H9 (cell line): Measurements from ENCODE around the gene ARHGAP24. TPM values are rescaled to one million over a fixed set of nuclear protein-coding genes. Genes with fewer than 3 reads are reported as not detected.

Experiments used
- DNase-seq: peaks from one replicate; pipeline ENCODE4 v3.0.0-alpha.2; 2017
- H2AFZ ChIP-seq: one replicate; pipeline ENCODE4 v1.6.1; 2013; ENCODE audit warnings: mild to moderate bottlenecking, low read length, control low read depth, moderate library complexity
- H2AK5ac ChIP-seq: 2 replicates; pipeline ENCODE4 v1.6.1; 2013; ENCODE audit warnings: low read length, control low read depth, mixed read lengths; ENCODE audit not compliant: insufficient read length
- H2BK120ac ChIP-seq: one replicate; pipeline ENCODE4 v1.6.1; 2013; ENCODE audit warnings: low read depth, mild to moderate bottlenecking, low read length, control low read depth, inconsistent platforms; ENCODE audit not compliant: poor library complexity, severe bottlenecking
- H2BK12ac ChIP-seq: 2 replicates; pipeline ENCODE4 v1.6.1; 2013; ENCODE audit warnings: low read length, control low read depth, mixed read lengths, low read depth; ENCODE audit not compliant: insufficient read length
- H2BK15ac ChIP-seq: 2 replicates; pipeline ENCODE4 v1.6.1; 2013; ENCODE audit warnings: low read depth, low read length, control low read depth
- H2BK20ac ChIP-seq: one replicate; pipeline ENCODE4 v1.6.1; 2013; ENCODE audit warnings: low read depth, mild to moderate bottlenecking, low read length, control low read depth, inconsistent platforms; ENCODE audit not compliant: poor library complexity, severe bottlenecking
- H2BK5ac ChIP-seq: 2 replicates; pipeline ENCODE4 v1.6.1; 2013; ENCODE audit warnings: low read length, control low read depth, mixed read lengths; ENCODE audit not compliant: insufficient read length
- H3K14ac ChIP-seq: 2 replicates; pipeline ENCODE4 v1.6.1; 2013; ENCODE audit warnings: low read length, control low read depth; ENCODE audit not compliant: insufficient read depth
- H3K18ac ChIP-seq: 2 replicates; pipeline ENCODE4 v1.6.1; 2013; ENCODE audit warnings: low read depth, mild to moderate bottlenecking, mixed read lengths, low read length, control low read depth; ENCODE audit not compliant: insufficient read length
- H3K23ac ChIP-seq: 2 replicates; pipeline ENCODE4 v1.6.1; 2013; ENCODE audit warnings: low read length, control low read depth, mixed read lengths, low read depth; ENCODE audit not compliant: insufficient read length
- H3K23me2 ChIP-seq: 2 replicates; pipeline ENCODE4 v1.6.1; 2013; ENCODE audit warnings: low read depth, mild to moderate bottlenecking, mixed read lengths, low read length, control low read depth; ENCODE audit not compliant: insufficient read length, poor library complexity, severe bottlenecking
- H3K27ac ChIP-seq: 2 replicates; pipeline ENCODE4 v1.5.1; 2013; ENCODE audit warnings: low read length, control low read depth, mixed read lengths, low read depth; ENCODE audit not compliant: insufficient read length
- H3K27me3 ChIP-seq: 2 replicates; pipeline ENCODE4 v1.6.1; 2013; ENCODE audit warnings: low read length, control low read depth, inconsistent platforms; ENCODE audit not compliant: insufficient read depth
- H3K4ac ChIP-seq: 2 replicates; pipeline ENCODE4 v1.6.1; 2013; ENCODE audit warnings: low read depth, mild to moderate bottlenecking, control low read depth, inconsistent platforms, low read length, moderate library complexity
- H3K4me1 ChIP-seq: 2 replicates; pipeline ENCODE4 v1.6.1; 2013; ENCODE audit warnings: low read length, control low read depth, inconsistent platforms; ENCODE audit not compliant: insufficient read depth
- H3K4me2 ChIP-seq: 2 replicates; pipeline ENCODE4 v1.6.1; 2013; ENCODE audit warnings: low read length, control low read depth, mixed read lengths; ENCODE audit not compliant: insufficient read length, insufficient read depth
- H3K56ac ChIP-seq: 2 replicates; pipeline ENCODE4 v1.6.1; 2013; ENCODE audit warnings: low read depth, mild to moderate bottlenecking, mixed read lengths, low read length, control low read depth; ENCODE audit not compliant: insufficient read length
- H3K79me1 ChIP-seq: 2 replicates; pipeline ENCODE4 v1.6.1; 2013; ENCODE audit warnings: low read depth, mild to moderate bottlenecking, moderate library complexity, low read length, control low read depth, inconsistent platforms; ENCODE audit not compliant: insufficient read depth, poor library complexity, severe bottlenecking
- H3K79me2 ChIP-seq: 2 replicates; pipeline ENCODE4 v1.6.1; 2013; ENCODE audit warnings: low read length, control low read depth, inconsistent platforms; ENCODE audit not compliant: insufficient read depth
- H3K9ac ChIP-seq: 2 replicates; pipeline ENCODE4 v1.6.1; 2013; ENCODE audit warnings: low read length, control low read depth, mixed read lengths; ENCODE audit not compliant: insufficient read length; ENCODE audit errors: extremely low read depth
- H3K9me3 ChIP-seq: one replicate; pipeline ENCODE4 v1.6.1; 2013; ENCODE audit warnings: low read depth, low read length, inconsistent platforms; ENCODE audit not compliant: control insufficient read depth
- H3T11ph ChIP-seq: one replicate; pipeline ENCODE4 v1.6.1; 2013; ENCODE audit warnings: mild to moderate bottlenecking, low read length, control low read depth, inconsistent platforms
- H4K20me1 ChIP-seq: one replicate; pipeline ENCODE4 v1.6.1; 2013; ENCODE audit not compliant: control insufficient read depth, insufficient read length, insufficient read depth
- H4K5ac ChIP-seq: 2 replicates; pipeline ENCODE4 v1.6.1; 2013; ENCODE audit warnings: low read depth, mild to moderate bottlenecking, mixed read lengths, low read length, control low read depth; ENCODE audit not compliant: insufficient read length
- H4K8ac ChIP-seq: replicated peaks from 2 replicates; pipeline ENCODE4 v1.6.1; 2013; ENCODE audit warnings: low read length, control low read depth, mixed read lengths, low read depth; ENCODE audit not compliant: insufficient read length
- H4K91ac ChIP-seq: 2 replicates; pipeline ENCODE4 v1.6.1; 2013; ENCODE audit warnings: low read depth, mild to moderate bottlenecking, moderate library complexity, mixed read lengths, low read length, control low read depth; ENCODE audit not compliant: insufficient read length
- H3K27ac Mint-ChIP-seq, 3 experiments: 2 replicates in 2 of 3; 3 replicates in 1 of 3; pipeline ENCODE4 v1.8.0; 2020 to 2021; ENCODE audit warnings: mixed read lengths in 3 of 3, mild to moderate bottlenecking in 1 of 3, moderate library complexity in 1 of 3
- H3K27me3 Mint-ChIP-seq: 2 replicates; pipeline ENCODE4 v1.8.0; 2021; ENCODE audit warnings: low read depth, mild to moderate bottlenecking, moderate library complexity, mixed read lengths
- H3K36me3 Mint-ChIP-seq, 3 experiments: 2 replicates in 2 of 3; 3 replicates in 1 of 3; pipeline ENCODE4 v1.8.0; 2020 to 2021; ENCODE audit warnings: low read depth in 3 of 3, mixed read lengths in 3 of 3; ENCODE audit not compliant: insufficient read depth in 1 of 3
- H3K4me1 Mint-ChIP-seq, 2 experiments: 2 replicates each; pipeline ENCODE4 v1.8.0; 2020; ENCODE audit warnings: mixed read lengths in 2 of 2
- H3K4me3 Mint-ChIP-seq, 2 experiments: 2 replicates in 1 of 2; 3 replicates in 1 of 2; pipeline ENCODE4 v1.8.0; 2020 to 2021; ENCODE audit warnings: mild to moderate bottlenecking in 2 of 2, mixed read lengths in 2 of 2, moderate library complexity in 1 of 2
- H3K9me3 Mint-ChIP-seq, 2 experiments: 2 replicates in 1 of 2; 3 replicates in 1 of 2; pipeline ENCODE4 v1.8.0; 2020; ENCODE audit warnings: mild to moderate bottlenecking in 2 of 2, mixed read lengths in 2 of 2, moderate library complexity in 1 of 2
- CTCF ChIP-seq: fragments of 200-600 bp; sonication (generic); conservative IDR thresholded peaks from 3 replicates; pipeline ENCODE4 v1.8.0; 2021; ENCODE audit warnings: antibody characterized with exemption, mild to moderate bottlenecking
- whole genome bisulfite sequencing: extraction: QIAGEN DNeasy Blood & Tissue Kit; methylation state at CpG from one replicate; pipeline ENCODE4 v1.1.7; 2013; ENCODE audit warnings: missing lambda C conversion rate, low lambda C conversion rate, mixed read lengths; ENCODE audit not compliant: insufficient read length; ENCODE audit errors: extremely low coverage; 5-methylcytosine and 5-hydroxymethylcytosine counted together
- total RNA-seq: library from RNA; stranded (reverse); gene quantifications from 2 replicates; pipeline ENCODE4 v1.2.1, GENCODE V29; 2021

Gene ARHGAP24
- total RNA-seq, 1 experiment from 2014 or later, result 0.37 TPM

GRCh38 chr4:85603437-85604336, 128.7 kb downstream of the ARHGAP24 start:
- no peak for TF ChIP-seq CTCF
- Histone ChIP-seq H3K14ac (no peak overlapping the region), H2AFZ (no peak overlapping the region), H4K20me1 (no peaks in the 10 kb centered on the region), H2BK5ac (no peak overlapping the region), H2BK12ac (no peak overlapping the region), H2AK5ac (no peak overlapping the region), H3T11ph (no peak overlapping the region), H3K4me2 (no peak overlapping the region), H4K91ac (no peak overlapping the region), H3K27me3 (no peaks in the 10 kb centered on the region), H3K9ac (no peak overlapping the region), H3K4me1 (no peaks in the 10 kb centered on the region), H3K27ac (no peak overlapping the region), H3K23ac (no peak overlapping the region), H3K9me3 (no peaks in the 10 kb centered on the region), H3K79me2 (no peaks in the 10 kb centered on the region), H2BK20ac (no peak overlapping the region), H3K56ac (no peak overlapping the region), H2BK15ac (no peak overlapping the region), H3K18ac (no peak overlapping the region), H3K23me2 (no peaks in the 10 kb centered on the region), H4K5ac (no peak overlapping the region), H3K79me1 (no peaks in the 10 kb centered on the region), H4K8ac (no peak overlapping the region), H3K4ac (no peak overlapping the region), H2BK120ac (no peak overlapping the region)
- Mint-ChIP-seq H3K36me3 (no peaks in the 10 kb centered on the region), H3K4me1 (peaks cover 0 to 3% of the 10 kb centered on the region in 2 experiments; a peak in 1 of 4 replicates), H3K9me3 (no peaks in the 10 kb centered on the region), H3K4me3 (no peak overlapping the region), H3K27ac (no peak overlapping the region), H3K27me3 (no peaks in the 10 kb centered on the region)
- WGBS, result no CpG with 5 or more reads among the region's 3 CpGs
- DNase-seq, result no peak
